ENCODE measurements around the gene TRAPPC5. TPM values are rescaled to one million over a fixed set of nuclear protein-coding genes. Genes with fewer than 3 reads are reported as not detected.
A peak's percentile ranks its signal among the peaks of the same experiment; 100 is the strongest.

Gene TRAPPC5
- total RNA-seq, 1 donor from 2014 or later: 116 TPM

DNA sequence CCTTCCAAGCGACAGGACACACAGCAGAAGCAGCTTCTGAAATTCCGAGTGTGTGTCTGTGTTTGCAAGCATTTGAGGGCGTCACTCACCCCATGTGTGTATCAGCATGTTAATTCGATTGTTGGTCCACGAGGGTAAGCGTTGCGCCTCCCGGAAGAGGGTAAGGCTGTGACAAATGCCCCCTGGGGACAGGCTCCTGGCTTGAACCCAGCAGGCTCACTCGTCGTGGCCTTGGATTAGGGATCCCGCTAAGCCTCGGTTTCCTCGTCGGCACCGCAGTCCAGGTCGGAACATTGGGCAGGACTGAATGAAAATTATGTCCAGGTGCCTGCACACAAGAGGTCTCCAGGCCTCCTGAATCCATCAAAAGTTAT lies 44.3 kb upstream of the TRAPPC5 start:
- peaks cover 36% of the 10 kb centered on the region for H3K27me3 ChIP-seq (ENCODE audit: low read depth)

DNA sequence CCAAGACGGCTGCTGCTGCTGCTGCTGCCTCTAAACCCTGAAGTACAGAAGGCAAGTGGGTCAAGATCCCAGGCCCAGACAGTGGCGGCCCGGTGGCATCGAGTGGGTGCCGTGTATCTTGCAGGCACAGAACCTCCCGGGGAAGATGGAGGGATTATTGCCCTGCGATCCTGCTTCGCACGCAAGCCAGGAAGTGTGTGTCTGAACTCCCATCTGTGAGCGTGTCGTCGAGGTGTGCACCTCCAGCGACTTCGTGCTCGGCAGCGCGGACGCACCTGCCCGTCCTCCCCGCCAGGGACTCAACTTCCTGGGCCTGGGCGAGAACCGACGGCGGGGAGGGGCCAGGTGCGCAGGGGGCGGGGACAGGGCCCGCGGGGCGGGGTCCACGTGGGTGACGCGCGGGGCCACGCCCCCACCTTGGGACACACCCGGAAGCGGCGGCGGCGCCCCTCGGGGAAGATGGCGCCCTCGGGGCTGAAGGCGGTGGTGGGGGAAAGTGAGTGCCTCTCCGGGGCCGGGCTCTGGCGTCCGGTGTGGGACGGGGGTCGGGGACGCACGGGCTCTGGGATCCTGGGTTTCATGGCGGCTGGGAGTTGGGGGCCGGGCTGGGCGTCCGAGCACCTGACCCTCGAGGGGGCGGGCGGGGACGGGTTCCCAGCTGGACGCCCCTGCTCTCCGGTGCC lies 43.8 kb upstream of the TRAPPC5 start, which contains the start of gene STXBP2:
Gene STXBP2 (plus strand): TSS at position 420 of the 683 bp plus-strand sequence. CDS start 40 bp downstream, at position 460.
- Histone ChIP-seq H3K4me3 (peak within 1 kb of the TSS; percentile 56), H3K27ac (replicated peaks) (peak within 1 kb of the TSS; percentile 52), H3K4me1 (peaks cover 27% of the 10 kb centered on the region), H3K9me3 (replicated peaks) (no peaks in the 10 kb centered on the region), H3K27me3 (ENCODE audit: low read depth) (peaks cover 36% of the 10 kb centered on the region), H3K36me3 (peaks cover 11% of the 10 kb centered on the region)
- DNase-seq: peak; percentile 58
- intact Hi-C loops (cut with micrococcal nuclease): no loop called here
- TF ChIP-seq, protein P1, sequence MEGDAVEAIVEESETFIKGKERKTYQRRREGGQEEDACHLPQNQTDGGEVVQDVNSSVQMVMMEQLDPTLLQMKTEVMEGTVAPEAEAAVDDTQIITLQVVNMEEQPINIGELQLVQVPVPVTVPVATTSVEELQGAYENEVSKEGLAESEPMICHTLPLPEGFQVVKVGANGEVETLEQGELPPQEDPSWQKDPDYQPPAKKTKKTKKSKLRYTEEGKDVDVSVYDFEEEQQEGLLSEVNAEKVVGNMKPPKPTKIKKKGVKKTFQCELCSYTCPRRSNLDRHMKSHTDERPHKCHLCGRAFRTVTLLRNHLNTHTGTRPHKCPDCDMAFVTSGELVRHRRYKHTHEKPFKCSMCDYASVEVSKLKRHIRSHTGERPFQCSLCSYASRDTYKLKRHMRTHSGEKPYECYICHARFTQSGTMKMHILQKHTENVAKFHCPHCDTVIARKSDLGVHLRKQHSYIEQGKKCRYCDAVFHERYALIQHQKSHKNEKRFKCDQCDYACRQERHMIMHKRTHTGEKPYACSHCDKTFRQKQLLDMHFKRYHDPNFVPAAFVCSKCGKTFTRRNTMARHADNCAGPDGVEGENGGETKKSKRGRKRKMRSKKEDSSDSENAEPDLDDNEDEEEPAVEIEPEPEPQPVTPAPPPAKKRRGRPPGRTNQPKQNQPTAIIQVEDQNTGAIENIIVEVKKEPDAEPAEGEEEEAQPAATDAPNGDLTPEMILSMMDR (IDR thresholded peaks at IDR 0.05; ENCODE audit: borderline replicate concordance): no peak

More for the DNA sequence above, 44.3 kb upstream of the TRAPPC5 start:
- TF ChIP-seq, protein P1 (IDR thresholded peaks at IDR 0.05; ENCODE audit: borderline replicate concordance): no peak
- no peaks in the 10 kb centered on the region for H3K9me3 ChIP-seq (replicated peaks)
- peaks cover 14% of the 10 kb centered on the region for H3K36me3 ChIP-seq
- H3K4me1 ChIP-seq: peaks cover 27% of the 10 kb centered on the region
- H3K4me3 ChIP-seq: peak overlapping the region; percentile 56
- intact Hi-C loops (cut with micrococcal nuclease): no loop called here
- DNase-seq: no peak
- no peak overlapping the region for H3K27ac ChIP-seq (replicated peaks)

DNA sequence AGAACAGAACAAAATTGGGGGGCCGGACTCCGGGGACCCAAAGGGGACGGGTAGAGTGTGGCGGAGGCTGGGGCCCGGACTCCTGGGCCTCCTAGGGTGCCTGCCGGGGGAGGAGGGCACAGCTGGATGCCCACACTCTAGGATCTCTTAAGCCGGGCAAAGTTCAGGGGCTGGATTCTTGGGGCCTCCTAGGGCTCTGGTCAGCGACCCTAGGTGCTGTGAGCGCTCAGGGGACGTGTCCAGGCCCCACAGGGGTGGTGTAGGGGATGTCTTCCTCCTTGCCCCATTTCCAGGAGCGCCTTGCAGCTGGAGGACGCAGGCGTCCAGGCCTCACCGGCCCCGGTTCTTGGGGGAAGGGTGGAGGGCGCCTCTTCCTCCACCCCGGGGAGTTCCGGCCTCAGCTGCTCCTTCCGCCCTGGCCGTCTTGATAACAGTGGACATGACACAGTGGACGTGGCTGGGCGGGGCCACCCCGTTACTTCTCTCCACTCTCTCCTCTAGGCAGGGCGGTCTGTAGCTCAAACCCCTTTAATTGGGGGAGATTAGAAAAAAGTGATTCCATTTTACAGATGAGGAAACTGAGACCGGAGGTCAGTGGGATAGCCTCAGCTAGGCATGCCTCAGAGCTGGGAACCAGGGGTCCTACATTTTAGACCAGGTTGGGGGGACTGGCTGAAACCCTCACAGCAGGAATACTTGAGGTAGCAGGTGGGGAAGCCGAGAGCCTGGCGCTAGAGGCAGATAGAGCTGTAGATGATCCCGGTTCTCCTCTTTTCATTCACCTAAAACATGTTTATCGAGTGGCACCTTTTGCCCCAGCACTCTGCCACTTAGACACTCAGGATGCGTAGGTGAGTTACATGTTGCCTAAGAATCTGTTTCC lies 43.0 kb upstream of the TRAPPC5 start:
- Histone ChIP-seq H3K4me1 (peaks cover 27% of the 10 kb centered on the region), H3K9me3 (replicated peaks) (no peaks in the 10 kb centered on the region), H3K4me3 (peak overlapping the region; percentile 56), H3K27ac (replicated peaks) (peak overlapping the region; percentile 52), H3K36me3 (peaks cover 3% of the 10 kb centered on the region), H3K27me3 (ENCODE audit: low read depth) (peaks cover 36% of the 10 kb centered on the region)
- peak; percentile 51 for DNase-seq
- TF ChIP-seq, protein P1 (IDR thresholded peaks at IDR 0.05; ENCODE audit: borderline replicate concordance): no peak
- intact Hi-C loops (cut with micrococcal nuclease): no loop called here

DNA sequence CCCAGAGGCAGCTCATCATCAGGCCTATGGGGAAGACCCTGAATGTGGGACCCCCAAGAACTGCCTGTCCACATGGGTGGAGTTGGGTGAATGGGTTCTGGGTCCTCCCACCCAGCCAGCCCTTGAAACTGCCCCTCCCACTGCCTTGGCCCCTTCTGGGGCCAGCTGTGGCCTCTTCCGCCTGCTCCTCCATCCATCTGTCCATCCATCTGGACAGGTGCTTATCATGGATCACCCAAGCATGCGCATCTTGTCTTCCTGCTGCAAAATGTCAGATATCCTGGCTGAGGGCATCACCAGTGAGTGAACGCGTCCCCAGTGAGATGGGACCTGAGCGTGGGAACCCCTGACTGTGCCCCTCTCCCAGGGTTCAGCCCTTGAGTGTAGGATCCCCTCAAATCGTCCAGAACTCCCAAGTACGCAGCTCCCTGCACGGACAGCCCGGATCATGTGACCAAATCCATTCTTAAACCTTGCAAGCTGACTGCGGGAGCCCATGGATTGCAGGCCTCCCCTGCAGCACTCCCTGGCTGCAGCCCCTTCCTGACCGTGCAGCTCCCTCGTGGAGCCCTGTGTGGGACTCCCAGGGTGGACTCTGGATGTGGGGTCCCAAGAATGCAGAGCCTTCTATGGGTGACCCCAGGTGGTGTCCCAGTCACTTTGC lies 41.7 kb upstream of the TRAPPC5 start:
- Histone ChIP-seq H3K27ac (replicated peaks) (no peak overlapping the region), H3K27me3 (ENCODE audit: low read depth) (peaks cover 40% of the 10 kb centered on the region), H3K4me1 (peaks cover 27% of the 10 kb centered on the region), H3K9me3 (replicated peaks) (no peaks in the 10 kb centered on the region), H3K4me3 (no peak overlapping the region), H3K36me3 (no peaks in the 10 kb centered on the region)
- intact Hi-C loops (cut with micrococcal nuclease): no loop called here
- no peak for DNase-seq
- TF ChIP-seq, protein P1 (IDR thresholded peaks at IDR 0.05; ENCODE audit: borderline replicate concordance): no peak

DNA sequence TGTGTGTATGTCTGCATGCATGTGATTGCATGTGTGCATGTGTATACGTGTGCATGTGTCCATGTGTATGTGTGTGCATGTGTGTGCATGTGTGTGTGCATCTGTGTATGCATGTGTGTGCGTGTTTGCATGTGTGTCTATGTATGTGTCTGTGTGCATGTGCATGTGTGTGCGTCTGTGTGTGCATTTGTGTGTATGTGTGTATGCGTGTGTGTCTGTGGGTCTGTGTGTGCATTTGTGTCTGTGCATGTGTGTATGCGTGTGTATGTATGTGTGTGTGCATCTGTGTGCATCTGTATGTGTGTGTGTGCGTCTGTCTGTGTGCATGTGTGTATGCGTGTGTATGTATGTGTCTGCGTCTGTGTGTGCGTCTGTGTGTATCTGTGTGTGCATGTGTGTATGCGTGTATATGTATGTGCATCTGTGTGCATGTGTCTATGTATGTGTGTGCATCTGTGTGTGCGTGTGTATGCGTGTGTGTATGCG lies 40.7 kb upstream of the TRAPPC5 start:
- intact Hi-C loops (cut with micrococcal nuclease): no loop called here
- no peak for DNase-seq
- Histone ChIP-seq H3K27ac (replicated peaks) (no peak overlapping the region), H3K27me3 (ENCODE audit: low read depth) (peaks cover 45% of the 10 kb centered on the region), H3K9me3 (replicated peaks) (no peaks in the 10 kb centered on the region), H3K4me1 (peaks cover 22% of the 10 kb centered on the region), H3K36me3 (no peaks in the 10 kb centered on the region), H3K4me3 (no peak overlapping the region)
- TF ChIP-seq, protein P1 (IDR thresholded peaks at IDR 0.05; ENCODE audit: borderline replicate concordance): no peak
